Cardiac ventricle fibroblast (primary cell): ENCODE data around the gene EPOP. TPM values are rescaled to one million over a fixed set of nuclear protein-coding genes. Genes with fewer than 3 reads are reported as not detected.

Experiments used
- total RNA-seq: library from RNA; depleted of rRNA; stranded (reverse); fragments of >200 nt; gene quantifications from 2 replicates; pipeline ENCODE4 v1.2.3, GENCODE V29; 2015

Gene EPOP
- 4.4 and 4.5 TPM in 2 replicates for total RNA-seq

DNA sequence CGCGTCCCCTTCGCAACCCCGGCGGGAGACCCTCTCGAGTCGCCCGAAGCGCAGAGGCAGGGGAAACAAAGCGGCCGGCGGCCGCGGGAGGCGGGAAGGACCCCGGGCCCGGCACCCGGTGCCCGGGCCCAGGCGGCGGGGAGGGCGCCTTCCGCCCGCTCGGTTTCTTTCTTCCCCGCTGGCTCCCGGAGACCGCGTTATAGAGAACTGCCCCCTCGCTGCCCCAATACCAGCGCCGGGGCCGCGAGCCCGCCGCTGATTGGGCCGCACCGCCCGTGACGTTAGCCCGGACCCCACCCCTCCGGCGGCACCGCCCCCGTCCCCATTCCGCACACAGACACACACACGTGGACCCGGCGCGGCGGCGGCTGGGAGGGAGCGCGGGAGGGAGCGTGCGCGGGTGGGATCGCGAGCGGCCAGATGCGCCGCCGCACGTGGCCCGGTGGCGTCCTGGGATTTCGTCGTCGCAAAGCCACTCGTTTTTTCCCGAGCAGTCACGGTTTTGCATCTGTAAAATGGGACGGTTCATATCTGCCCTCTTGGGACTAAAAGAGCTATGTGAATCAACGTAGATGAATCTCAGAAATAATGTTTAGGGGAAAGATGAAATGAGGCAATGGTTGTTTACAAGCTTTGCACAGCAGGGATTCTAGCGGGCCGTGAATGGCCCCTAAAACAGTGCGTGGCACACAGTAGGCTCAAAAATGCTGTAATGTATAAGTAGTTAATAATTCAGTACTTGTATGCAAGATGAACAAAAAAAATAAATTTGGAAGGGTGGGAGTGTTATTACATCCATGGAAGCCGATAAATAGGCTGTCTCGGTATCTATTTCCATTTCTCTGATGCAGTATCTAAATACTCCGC, at the start of gene EPOP:
TSS of gene EPOP (minus strand) at position 209 of the 867 bp plus-strand sequence. CDS start 462 bp downstream, outside the sequence.

DNA sequence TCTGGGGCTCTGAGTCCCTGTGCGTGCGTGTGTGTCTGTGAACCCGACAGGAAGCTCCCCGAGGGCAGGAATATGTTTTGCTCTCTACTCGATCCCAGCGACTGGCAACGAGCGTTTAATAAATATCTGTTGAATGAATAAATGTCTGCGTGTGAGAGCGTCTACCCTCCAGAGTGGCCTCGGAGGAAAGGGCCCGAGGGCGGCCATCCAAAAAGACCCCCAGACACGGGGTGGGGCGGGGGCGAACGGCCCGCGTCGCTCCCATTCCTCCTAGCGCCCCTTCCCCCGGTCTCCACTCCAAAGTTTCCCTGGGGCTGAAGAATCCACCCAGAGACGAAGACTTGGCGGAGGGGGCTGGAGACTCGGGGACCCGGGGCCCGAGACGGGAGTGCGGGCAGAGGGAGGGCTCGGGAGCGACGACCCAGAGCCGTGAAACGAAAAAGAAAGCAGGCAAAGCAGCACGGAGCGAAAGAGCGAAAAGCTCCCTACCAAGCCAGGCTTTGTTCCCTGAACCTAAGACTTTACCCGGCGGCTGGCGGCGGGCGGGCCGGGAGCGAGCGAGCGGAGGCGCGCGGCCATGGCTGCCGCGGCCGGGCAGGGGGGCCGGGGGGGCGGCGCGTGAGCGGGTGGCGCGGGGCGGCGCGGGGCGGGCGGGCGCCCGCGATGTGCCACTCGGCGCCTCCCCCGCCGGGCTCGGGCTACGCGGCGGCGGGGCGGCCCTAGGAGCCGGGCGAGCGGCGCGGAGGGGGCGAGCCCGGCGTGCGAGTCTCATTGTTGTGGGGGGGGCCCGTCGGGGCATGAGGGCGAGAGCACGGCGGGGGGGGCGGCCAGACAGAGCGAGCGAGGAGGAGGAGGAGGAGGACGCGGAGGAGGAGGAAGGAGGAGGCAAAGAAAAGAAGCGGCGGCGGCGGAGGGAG, 30.1 kb upstream of the EPOP start, which contains the start of gene MLLT6:
TSS of gene MLLT6 (plus strand) at position 668 of the 917 bp plus-strand sequence. CDS start 360 bp downstream, outside the sequence.

Other genes with a start within 250 kb of the EPOP start
- gene ARHGAP23, start 246.5 kb downstream of the EPOP start, total RNA-seq: 33.9 and 59.3 TPM in 2 replicates
- under 0.01 and 0.06 TPM in 2 replicates for gene SRCIN1, start 69.0 kb downstream of the EPOP start, total RNA-seq
- gene MLLT6, start 30.3 kb upstream of the EPOP start, total RNA-seq: 20.4 and 27.7 TPM in 2 replicates
- gene CISD3, start 55.4 kb upstream of the EPOP start, total RNA-seq: 5.5 and 7.7 TPM in 2 replicates
- 11.7 and 12.4 TPM in 2 replicates for gene PCGF2, start 73.4 kb upstream of the EPOP start, total RNA-seq
- gene PSMB3, start 77.8 kb upstream of the EPOP start, total RNA-seq: 127 and 131 TPM in 2 replicates
- 28.2 and 48.9 TPM in 2 replicates for gene PIP4K2B, start 124.6 kb upstream of the EPOP start, total RNA-seq
- gene CWC25, start 150.4 kb upstream of the EPOP start, total RNA-seq: 7.5 and 7.6 TPM in 2 replicates
- gene RPL23, start 178.8 kb upstream of the EPOP start, total RNA-seq: 1,498 and 1,695 TPM in 2 replicates
- 149 and 172 TPM in 2 replicates for gene LASP1, start 195.1 kb upstream of the EPOP start, total RNA-seq